Right renal cortex interstitium (tissue), 3 donors: ENCODE data around the gene HHATL. TPM values are rescaled to one million over a fixed set of nuclear protein-coding genes. Genes with fewer than 3 reads are reported as not detected.

ENCODE experiments used
- DNase-seq, 3 donors: peaks; one replicate each; pipeline ENCODE4 v3.0.0-alpha.2; 2013; ENCODE audit warnings: low read depth in 3 of 3, low spot score in 2 of 3
- polyA plus RNA-seq, 3 donors: library from polyadenylated mRNA; unstranded; fragments of 120-200 nt; gene quantifications; one replicate each; pipeline ENCODE4 v1.2.1, GENCODE V29; 2013; ENCODE audit not compliant: insufficient read length in 3 of 3

HHATL gene
- polyA plus RNA-seq, 3 donors = 0.28 to 0.82 (median 0.35) TPM

DNA sequence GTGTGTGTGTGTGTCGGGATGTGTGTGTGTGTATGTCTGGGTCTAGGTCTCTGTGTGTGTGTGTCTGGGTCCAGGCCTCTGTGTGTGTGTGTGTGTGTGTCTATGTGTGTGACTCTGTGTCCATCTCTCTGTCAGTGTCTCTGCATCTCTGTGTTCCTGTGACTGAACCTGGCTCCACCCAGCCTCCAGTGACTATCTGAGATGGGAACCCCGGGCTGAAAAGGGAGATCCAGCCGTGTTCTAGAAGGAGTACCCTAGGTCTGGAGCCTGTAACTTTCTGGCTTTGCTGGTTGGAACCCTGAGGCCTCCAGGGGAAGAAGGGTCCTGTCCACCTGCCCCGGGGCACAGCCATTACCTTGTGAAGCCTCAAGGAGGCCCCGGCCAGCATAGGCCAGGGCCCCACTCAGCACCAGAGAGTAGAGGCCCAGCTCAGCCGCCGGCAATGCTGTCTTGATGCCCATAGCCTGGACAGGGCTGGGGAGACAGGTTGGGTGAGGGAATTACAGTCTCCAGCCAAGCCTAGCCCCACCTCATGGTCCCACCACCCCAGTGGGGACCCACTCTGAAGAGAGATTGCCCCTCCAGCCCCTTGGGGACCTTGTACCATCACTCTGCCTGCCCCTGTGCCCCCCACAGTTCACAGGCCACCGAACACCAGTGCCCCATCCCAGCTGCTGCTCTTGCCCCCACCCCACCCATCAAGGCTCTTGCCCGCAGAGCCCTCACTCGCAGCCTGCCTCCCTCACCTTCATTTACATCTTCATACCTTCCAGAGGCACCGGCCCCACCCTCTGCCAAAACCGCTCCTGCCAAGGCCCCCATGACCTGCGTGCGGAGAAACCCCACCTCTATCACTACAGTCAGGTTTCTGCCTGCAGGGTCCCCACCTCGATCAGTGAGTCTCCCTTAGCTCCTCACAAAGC is 2.0 kb downstream of the HHATL start:
- DNase-seq = no peak

DNA sequence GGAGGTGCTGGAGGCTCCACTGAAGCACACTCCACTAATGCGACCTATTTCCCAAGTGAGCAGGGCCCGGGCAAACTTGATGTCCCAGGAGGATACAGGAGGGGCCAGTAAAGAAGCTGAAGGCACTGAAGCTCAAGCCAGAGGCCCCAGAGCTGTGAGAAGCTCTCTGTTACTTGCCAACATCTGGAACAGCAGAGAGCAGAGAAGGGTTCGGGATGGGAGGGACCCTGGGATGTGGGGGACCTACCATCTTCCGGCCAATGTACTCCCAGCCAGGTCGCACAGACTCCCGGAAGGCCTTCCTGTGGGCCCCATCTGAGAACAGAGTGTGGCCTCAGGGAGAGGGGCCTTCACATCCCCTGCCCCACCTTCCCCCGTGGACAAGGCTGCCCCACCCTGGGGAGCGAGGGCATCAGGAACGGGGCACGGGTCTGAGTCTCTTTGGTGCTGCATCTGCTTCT is 3.1 kb downstream of the HHATL start:
- no peak for DNase-seq

DNA sequence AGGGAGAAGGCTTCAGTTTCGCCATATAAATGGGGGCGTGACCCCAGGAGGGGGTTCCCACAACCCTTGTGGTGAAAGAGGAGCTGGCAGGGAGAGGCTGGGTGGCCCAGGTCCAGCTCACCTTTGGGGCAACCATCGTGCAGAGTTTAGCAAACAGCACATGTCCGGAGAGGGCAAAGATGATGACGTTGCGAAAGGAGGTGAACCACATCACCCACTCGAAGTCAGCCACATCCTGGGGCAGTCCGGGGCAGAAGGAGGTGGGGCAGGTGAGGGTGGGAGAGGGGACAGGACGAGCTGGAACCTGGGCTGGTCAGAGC is 3.7 kb downstream of the HHATL start:
- DNase-seq = no peak

DNA sequence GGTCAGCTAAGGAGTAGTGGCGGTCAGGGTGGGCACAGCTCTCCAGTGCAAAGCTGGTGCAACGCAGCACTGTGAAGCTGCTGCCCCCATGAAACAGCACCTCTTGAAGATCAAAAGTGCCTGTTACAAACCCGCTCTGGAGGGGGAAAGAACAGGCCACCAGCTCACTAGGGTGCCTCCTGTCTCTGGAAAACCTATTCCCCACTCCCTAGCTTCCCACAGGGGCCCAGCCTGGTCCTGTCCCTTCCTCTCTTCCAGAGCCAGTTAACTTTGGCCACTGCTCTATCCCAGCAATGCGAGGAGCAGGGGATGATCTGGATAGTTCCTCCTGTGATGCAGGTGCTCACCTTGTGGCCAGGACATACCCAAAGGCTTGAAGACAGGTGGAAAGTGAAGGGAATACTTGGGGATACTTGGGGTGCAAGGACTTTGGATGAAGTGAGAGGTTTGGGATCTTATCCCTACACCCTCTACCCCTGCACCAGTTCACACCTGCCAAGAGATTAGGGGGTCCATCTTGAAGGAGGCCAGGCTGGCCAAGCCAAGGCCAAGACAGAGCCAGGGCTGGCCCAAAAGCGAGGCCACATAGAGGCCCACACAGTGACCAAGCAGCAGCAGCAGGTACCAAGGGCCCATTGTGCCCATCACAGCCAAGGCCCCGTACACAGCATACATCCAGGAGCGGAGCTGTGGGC is 4.2 kb downstream of the HHATL start:
- DNase-seq = no peak

DNA sequence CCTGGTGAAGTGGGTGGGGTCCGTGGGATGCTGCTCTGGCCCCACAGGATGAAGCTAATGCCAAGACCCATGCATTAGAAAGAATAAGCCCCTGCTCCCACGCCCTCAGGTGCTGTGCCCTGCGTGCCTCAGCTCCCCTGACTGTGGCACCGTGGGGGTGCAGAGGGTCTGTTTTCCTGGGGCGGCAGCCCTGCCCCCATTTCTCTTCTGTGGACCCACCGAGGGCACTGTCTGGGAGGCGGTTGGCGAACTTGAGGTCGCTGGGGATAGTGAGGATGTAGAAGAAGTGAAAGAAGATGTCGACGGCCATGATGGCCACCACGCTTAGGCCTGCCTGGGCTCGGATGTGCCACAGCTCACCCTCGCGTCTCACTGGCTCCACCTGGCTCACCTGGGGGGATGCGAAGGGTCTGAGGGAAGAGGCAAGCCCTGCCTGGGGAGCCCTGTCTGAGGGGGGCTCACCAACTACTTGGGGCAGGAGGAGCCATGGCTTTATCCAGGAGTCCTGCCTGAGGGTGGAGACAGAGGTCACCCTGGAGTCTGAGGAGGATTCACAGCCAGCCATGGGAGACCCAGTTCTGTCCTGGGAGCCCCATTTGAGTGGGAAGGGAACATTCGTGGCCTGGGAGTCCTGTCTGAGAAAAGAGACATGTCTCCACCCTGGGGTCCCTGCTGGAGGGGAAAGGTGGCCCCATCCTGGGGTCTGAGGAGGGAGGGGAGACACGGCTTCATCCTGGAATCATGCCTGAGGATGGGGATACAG is 5.1 kb downstream of the HHATL start:
- no peak for DNase-seq

DNA sequence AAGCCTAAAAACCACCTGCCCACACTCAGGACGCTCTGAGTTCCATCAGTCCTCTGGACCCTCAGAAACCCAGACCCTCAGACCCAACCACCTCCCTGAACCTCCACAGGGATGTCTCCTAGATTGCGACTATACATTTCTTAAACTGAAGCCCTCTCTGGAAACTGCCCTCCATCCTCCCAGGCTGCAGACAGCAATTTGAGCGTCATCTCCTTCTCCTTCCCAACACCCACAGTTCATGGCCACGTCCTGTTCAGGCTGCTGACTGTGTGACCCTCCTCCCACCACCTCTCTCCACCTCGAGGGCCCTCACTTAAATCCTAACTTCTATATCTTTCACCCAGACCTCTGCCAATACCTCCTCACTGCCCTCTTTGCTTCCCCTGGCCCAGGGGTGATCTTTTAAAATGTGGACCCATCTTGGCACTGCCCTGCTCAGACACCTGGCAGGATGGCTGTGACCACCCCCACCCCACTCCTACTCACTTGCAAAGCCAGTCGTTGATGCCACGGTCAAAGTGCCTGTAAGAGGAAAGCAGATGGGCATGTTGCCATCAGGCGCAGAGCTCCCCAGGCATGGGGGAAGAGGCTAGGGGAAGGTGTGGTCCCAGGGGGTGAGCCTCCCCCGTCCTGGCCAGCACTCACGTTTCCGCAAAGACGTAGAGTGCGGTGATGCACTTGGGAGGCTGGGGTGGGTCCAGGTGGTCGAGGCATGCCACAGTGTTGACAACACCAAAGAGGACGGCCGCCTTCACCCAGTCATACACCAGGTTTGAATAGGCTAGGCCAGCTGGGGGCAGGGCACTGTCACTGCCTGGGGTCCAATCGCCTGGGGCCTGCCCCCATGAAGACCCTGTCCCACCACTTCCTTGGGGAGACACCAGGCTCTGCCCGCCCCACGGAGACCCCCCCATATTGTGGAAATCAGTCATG is 6.0 kb downstream of the HHATL start:
- DNase-seq = no peak

DNA sequence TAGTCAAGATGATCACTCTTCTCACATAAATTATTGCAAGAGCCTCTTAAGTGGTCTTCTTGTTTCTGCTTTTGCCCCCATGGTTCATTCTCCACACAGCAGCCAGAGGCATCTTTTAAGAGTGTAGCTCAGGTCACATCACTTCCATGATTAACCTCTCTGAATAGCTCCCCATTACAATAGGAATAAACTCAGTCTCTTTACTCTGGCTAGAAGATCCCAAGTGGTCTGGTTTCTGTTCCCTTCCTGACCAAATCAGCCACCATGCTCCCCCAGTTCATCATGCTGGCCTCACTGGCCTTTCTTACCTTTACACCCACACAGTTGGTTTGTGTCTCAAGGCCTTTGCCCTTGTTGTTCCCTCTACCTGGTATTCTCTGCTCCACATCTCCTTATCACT is 8.2 kb downstream of the HHATL start:
- DNase-seq = no peak

DNA sequence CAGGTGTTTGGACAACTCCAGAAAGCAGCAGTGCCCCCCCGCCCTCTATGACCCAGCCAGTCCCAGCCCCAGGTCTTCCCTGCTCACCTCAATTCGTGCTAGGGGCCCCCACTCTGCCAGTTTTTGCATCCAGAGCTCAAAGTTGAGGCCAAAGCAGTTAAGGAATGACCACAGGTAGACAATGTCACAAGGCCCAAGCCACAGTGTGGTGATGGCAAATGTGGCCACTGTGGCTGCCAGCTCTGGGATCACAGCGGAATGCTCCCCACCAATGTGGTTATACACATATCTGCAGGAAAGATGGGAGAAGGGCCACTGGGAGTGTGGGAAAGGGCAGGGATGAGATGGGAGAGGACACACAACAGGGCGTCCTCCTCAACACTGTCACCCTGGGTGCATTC is 9.1 kb downstream of the HHATL start:
- DNase-seq = no peak

DNA sequence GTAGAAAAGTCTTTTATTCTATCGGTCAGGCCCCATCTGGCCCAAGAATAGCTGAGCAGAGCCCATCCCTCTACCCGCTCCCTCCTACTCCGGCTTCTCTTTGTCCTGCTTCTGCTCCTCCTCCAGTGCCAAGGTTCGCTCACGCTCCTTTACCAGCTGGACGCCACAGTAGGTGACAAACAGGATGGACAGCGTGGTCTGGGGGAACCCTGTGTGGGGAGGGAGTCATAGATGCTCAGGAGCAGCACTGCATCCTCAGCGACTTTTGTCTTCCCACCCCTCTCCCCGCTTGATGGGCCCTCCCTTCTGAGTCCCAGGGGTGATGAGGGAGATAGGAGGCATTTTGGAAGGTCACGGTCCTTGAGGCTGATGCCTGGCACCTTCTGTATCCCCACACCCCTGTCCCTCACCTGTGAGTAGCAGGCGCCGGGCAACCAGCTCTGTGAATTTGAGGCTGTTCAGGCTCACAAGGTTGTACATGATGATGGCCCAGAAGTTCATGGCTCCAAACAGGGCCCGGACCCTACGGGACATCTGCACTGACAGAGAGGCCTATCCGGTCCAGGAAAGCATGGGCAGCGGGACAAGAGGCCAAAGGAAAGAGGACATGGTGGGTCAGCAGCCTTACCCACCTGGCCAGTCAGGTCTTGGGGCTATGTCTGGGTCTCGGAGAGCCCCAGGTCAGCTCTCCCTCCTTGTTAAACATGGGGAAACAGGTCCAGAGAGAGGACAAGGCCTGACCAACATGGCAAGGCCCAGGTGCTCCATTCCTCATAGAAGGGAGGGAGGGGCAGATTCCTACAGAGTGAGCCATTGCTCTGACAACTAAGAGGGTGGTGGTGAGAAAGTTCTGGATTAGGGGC is 9.7 kb downstream of the HHATL start:
- no peak for DNase-seq

DNA sequence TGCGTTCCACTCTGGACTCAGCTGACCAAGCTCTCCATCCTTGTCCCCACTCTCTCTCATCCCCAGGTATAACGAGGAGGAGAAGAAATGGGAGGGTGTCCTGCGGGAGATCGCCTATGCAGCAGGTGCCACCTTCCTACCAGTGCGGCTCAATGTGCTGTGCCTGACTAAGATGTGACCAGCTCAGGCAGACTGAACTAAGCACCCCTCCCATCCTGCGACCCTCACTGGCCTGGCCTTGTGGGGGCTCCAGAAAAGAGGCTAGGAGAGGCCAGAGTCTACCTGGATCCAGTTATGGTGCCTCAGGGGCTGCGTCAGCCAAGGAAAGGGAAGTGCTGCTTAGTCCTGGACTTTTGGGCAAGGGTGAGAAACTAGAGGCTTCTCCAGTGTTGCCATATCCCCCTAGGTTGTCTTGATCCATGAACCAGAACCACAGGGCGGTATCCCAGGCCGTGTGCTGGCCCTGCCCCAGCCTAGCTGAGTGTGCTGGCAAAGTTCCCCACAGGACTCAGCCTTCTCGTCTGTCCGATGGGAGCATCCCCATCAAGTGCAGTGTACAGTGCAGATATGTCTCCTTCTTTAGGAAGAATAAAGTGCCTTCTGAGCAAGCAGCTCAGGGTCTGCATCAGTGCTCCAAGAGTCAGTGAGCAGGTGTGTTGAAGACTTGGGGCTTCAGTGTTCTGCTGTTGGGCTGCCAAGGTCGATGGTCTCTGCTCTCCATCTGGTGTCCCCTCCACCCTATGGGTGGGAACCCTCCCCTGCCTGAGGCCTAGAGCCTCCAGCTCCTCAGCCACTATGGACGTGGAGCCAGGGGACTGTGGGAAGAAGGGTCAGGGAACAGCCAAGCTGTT is 10.6 kb downstream of the HHATL start:
- DNase-seq = no peak

DNA sequence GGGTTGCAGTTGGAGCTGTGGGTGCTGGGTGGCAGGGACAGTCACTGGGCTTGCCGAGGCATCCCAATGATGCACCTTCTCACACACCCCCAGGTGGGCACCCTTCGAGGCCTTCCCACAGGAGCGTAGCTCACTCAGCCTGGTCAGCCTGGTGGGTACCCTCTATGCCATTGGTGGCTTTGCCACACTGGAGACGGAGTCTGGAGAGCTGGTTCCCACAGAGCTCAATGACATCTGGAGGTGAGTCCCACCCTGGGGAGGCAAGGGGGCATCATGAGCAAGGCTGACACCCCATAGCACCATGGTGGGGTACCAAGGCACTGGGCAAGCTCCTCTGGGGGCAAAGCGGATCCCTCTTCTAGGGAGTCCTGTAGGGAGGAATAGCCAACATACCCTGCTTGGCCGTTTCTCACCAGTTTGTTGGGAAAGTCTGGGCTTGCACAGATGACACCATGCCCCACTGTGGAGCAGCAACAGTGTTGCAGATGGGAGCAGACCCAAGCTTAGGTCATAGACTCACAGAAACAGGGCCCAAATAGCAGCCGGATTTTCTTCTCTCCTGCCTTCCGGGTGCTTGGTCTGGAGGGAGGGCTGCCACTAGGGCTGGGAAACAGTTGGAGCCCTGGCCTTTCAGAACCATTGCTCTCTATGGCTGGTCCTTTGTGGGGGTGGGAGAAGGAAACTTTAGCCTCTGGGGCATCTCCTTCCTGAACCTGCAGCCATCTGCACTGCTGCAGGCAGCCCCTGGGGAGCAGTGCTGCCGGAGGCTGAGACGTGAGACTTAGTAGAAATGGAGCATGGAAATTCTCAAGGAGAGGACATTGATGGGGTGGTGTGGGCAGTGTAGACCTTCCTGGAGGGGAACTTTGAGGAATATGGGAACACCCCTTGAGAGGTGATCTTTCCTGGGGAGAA is 11.6 kb downstream of the HHATL start:
- DNase-seq = no peak

DNA sequence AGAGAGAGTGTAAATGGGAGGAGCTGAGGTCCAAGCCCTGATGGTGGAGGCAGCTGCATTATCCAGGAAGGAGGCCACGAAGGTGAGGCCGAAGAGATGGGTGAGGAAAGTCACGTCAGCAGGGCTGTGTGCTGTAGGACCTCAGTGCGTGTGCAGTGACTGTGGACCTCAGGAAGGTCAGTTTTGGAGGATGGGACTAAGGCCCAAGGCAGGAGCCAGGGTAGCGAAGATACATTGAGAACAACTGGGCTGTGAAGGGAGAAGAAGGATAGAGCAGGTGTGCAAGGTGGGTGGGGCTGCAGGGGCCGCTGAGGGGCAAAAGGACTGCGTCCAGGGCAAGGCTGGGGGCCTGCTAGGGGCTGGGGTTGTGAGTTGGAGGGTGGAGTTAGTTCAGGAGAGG is 12.4 kb downstream of the HHATL start:
- no peak for DNase-seq

DNA sequence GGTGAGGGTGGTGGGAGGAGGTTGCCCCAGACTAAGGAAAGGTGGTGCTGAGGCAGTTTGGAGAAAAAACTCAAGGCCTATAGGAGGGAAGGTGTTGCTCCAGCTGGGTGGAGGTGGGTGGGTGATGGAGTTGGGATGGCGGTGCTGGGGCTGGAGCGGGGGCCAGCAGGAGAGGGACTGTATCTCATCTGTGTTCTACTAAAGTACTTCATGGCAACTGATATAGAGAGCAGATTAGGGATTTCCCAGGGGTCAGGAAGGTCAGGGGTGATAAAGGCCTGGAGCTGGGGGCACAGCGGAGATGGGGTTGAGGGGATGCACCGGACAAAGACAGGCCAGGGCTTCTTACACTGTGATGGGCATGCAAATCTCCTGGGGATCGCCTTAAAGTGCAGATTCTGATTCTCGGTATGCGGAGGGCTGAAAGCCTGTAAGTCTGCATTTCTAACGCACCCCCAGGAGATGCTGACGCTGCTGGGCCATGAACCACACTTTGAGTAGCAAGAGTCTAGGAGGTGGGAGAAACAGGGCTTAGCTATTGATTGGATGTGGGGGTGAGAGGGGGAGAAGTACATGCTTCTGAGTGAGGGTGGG is 13.1 kb downstream of the HHATL start:
- DNase-seq = no peak

DNA sequence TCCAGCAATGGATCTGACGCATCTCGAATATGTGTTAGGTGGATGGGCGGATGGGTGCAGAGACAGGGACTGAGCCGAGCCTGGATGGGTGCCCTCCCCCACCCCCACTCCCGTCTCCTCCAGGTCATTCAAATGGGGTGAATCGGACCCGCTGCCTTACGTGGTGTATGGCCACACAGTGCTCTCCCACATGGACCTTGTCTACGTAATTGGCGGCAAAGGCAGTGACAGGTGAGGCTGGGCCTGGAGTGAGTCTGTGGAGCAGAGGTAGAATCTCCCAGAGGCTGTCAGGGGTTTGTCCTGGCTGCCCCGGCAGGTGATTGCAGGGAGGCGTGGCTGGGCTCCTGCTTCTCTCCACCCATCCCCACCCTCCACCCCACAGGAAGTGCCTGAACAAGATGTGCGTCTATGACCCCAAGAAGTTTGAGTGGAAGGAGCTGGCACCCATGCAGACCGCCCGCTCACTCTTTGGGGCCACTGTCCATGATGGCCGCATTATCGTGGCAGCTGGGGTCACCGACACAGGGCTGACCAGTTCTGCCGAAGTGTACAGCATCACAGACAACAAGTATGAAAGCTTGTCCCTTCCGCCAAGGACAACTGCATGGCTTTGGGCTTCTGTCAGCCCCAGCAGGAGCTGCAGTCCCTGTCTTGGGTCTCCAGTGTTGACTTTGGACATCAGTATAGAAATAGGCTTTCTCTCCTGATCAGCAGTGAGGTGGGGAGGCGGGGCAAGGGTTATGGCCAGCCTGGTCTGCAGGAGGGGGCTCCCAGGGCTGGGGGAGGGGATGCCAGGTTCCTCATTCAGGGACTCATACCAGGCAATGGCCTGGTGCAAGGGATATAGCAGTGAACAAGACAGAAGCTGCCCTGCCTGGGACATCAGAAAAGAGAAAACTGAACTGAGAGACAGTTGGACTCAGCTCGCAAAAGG is 13.8 kb downstream of the HHATL start:
- DNase-seq = no peak

DNA sequence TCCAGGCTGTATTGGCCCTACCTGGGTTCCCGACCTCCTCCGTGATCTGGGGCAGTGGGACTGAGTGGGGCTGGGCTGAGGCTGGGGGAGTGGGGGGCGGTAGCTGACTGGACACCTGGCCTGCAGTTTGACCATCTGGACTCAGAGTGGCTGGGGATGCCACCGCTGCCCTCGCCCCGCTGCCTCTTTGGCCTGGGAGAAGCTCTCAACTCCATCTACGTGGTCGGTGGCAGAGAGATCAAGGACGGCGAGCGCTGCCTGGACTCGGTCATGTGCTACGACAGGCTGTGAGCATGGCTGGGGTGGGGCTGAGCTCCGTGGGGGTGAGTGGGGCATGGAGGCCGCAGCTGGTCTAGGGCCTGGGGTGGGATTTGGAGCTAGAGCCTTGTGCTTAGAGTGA is 14.6 kb downstream of the HHATL start:
- DNase-seq = no peak
